ENCODE data around the gene PNPLA6.

GRCh38 chr19:7524992-7525739, 10.4 kb upstream of the PNPLA6 start:
- TF ChIP-seq CTCF (IDR thresholded peaks at IDR 0.05; ENCODE audit: poor library complexity) (no peak), EZH2phosphoT487 (IDR thresholded peaks at IDR 0.05; ENCODE audit: low read depth, severe bottlenecking, unreplicated experiment) (no peak), EZH2 (IDR thresholded peaks at IDR 0.05; ENCODE audit: borderline replicate concordance) (no peak)

Measured in hepatocyte (in vitro differentiated cells).